Measurements from ENCODE around the gene KIF7.
A peak's percentile ranks its signal among the peaks of the same experiment; 100 is the strongest.
"Not testable (repeated sequence)": the region's sequence is repeated elsewhere in the genome, so short reads cannot be mapped to it uniquely, and the experiment has no call there.

Gene KIF7, protein sequence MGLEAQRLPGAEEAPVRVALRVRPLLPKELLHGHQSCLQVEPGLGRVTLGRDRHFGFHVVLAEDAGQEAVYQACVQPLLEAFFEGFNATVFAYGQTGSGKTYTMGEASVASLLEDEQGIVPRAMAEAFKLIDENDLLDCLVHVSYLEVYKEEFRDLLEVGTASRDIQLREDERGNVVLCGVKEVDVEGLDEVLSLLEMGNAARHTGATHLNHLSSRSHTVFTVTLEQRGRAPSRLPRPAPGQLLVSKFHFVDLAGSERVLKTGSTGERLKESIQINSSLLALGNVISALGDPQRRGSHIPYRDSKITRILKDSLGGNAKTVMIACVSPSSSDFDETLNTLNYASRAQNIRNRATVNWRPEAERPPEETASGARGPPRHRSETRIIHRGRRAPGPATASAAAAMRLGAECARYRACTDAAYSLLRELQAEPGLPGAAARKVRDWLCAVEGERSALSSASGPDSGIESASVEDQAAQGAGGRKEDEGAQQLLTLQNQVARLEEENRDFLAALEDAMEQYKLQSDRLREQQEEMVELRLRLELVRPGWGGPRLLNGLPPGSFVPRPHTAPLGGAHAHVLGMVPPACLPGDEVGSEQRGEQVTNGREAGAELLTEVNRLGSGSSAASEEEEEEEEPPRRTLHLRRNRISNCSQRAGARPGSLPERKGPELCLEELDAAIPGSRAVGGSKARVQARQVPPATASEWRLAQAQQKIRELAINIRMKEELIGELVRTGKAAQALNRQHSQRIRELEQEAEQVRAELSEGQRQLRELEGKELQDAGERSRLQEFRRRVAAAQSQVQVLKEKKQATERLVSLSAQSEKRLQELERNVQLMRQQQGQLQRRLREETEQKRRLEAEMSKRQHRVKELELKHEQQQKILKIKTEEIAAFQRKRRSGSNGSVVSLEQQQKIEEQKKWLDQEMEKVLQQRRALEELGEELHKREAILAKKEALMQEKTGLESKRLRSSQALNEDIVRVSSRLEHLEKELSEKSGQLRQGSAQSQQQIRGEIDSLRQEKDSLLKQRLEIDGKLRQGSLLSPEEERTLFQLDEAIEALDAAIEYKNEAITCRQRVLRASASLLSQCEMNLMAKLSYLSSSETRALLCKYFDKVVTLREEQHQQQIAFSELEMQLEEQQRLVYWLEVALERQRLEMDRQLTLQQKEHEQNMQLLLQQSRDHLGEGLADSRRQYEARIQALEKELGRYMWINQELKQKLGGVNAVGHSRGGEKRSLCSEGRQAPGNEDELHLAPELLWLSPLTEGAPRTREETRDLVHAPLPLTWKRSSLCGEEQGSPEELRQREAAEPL (N-terminal part only)

DNA sequence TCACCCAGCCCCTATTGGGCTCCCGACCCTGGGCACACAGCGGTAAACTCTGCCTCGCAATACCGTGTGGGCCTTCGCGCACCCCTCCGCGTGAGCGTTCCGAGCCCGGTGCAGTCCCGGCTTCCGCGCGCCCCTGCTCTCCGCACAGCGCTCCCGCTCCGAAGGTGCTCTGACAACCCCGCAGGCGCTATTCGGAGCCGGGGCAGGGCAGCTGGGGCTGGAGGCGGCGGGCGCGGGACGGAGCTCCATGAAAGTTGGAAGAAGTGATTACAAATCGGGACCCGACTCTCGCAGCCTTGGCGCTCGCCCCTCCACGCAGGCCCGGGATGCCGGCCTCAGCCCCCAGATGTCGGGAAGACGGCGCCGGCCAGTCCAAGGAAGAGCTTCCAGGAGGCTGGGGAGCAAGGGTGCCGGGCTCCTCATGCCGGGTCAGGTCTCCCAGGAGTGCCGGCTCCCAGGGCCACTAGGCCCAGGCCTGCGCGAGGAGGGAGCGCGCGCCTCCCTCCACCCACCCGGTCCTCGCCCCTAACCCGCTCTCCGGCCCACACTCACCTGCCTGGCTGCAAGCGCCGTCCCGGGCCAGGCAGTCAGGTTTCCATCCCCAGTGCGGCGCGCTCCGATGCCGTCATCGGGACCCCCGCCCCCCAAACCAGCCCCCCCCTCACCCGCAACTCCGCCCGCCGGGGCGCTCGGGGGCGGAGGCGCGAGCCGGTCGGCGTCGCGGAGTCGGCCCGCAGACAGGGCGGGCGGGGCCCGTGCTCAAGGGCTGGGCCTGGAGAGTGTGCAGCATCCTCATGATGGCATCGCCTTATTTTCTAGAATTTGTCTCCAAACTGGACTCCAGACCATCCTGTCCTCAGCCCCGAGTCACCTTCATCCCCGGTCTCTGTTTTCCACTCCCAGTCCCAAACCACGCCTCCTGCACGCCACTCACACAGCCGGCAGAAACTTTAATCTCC, at the start of gene KIF7:
TSS of gene KIF7 (minus strand) at position 621 of the 959 bp plus-strand sequence. CDS start 2,537 bp downstream, outside the sequence.
- no peak for DNase-seq (ENCODE audit: low read depth in 3 of 3, low spot score in 1 of 3)

DNA sequence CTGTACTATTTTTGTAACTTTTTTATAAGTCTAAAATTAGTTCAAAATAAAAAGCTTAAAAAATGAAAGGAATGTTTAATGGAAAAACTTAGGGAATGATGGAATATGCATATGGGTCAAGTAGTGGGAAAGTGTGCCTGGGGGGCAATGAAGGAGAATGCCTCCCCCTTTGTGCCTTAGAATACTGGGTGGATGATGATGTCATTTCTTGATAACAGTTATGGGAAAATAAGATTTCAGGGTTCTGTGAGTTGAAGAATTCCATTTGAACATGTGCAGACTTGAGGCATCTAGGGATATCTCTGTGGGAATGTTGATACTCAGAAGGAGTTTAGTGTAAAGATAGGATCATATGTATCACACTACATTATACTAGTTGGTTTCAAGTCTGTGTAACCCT, 49.1 kb upstream of the KIF7 start:
- no peak for DNase-seq (ENCODE audit: low read depth in 3 of 3, low spot score in 1 of 3)

DNA sequence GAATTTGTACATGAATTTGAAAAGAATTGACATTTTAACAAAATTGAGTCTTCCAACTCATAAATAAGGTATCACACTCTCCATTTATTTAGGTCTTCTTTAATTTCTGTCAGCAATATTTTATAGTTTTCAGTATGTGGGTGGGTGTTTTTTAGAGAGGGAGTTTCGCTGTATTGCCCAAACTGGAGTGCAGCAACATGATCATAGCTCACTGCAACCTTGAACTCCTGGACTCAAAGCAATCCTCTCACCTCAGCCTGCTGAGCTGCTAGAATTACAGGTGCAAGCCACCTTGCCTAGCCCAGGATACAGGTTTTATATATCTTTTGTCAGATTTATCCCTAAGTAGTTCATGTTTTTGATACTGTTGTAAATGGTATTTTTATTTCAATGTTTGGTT, 39.9 kb upstream of the KIF7 start:
- DNase-seq (ENCODE audit: low read depth in 3 of 3, low spot score in 1 of 3): no peak

- DNase-seq (ENCODE audit: low read depth in 3 of 3, low spot score in 1 of 3): no peak
These were observed 38.4 kb upstream of the KIF7 start for GRCh38 chr15:89693696-89694095.

- no peak for DNase-seq (ENCODE audit: low read depth in 3 of 3, low spot score in 1 of 3)
These were observed 37.8 kb upstream of the KIF7 start for GRCh38 chr15:89693091-89693490.

GRCh38 chr15:89690276-89691218, 35.3 kb upstream of the KIF7 start, which contains the start of the genes PEX11A and WDR93:
PEX11A (minus strand) TSS chr15:89690754; CDS start chr15:89690632, 122 bp downstream.
WDR93 (plus strand) TSS chr15:89690811; CDS start chr15:89701747, 10,936 bp downstream.
- peak; percentile 40 to 66 (median 54) for DNase-seq (ENCODE audit: low read depth in 3 of 3, low spot score in 1 of 3)

- DNase-seq (ENCODE audit: low read depth in 3 of 3, low spot score in 1 of 3): not testable (repeated sequence)
These were observed 34.6 kb upstream of the KIF7 start for GRCh38 chr15:89689930-89690275.

GRCh38 chr15:89686522-89686921, 31.3 kb upstream of the KIF7 start:
- DNase-seq (ENCODE audit: low read depth in 3 of 3, low spot score in 1 of 3): no peak

DNA sequence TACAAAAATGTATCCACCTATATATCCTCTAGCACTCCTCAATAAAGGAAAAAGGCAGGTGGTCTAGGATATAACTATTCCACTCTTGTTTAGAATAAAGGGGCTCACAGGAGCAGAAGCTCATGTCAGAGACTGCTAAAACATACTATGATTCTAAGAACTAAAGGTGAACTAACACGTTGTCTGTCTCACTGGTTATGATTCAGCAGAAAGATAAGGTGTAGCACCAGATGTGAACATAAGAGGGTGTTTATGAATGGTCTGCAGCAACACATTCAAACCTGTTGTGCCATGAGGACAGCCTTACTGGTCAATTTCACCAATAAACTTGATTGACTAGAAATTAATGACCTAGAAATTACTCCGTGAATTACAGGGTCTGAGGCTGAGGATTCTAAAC, 30.7 kb upstream of the KIF7 start:
- DNase-seq (ENCODE audit: low read depth in 3 of 3, low spot score in 1 of 3): no peak

GRCh38 chr15:89681146-89681545, 25.9 kb upstream of the KIF7 start:
- no peak for DNase-seq (ENCODE audit: low read depth in 3 of 3, low spot score in 1 of 3)

DNA sequence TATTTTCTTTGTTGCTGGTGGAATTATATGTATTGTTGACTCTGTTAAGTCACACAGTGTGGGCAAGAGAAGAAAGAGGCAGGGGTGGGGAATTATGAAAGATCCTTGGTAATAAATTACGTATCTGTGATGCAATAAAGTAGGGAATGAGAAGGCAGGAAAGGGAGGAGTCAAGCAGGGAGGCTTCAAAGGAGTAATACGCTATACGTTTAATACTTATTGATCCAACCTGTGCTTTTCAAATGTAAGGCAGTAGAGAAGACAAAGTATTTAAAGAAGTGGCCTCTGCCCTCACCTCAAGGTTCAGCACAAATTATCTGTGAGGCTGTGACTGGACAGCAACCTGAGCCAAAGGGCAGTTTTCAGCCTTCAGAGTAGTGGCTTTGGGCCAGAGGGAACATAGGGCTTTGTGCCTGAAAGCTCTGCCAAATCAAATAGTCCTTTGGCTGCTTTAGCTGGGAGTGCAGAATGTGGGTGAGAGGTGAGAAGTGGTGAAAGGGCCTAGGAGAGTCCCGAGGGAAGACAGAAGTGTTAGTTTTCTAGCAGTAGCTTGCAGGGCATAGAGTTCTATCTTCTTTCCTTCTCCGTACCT, 25.1 kb upstream of the KIF7 start:
- DNase-seq (ENCODE audit: low read depth in 3 of 3, low spot score in 1 of 3): no peak

- DNase-seq (ENCODE audit: low read depth in 3 of 3, low spot score in 1 of 3): no peak
These were observed 23.9 kb upstream of the KIF7 start, which contains the start of gene PLIN1 for GRCh38 chr15:89679212-89679611. PLIN1 (minus strand) TSS chr15:89679367; CDS start chr15:89677489, 1,878 bp downstream.

GRCh38 chr15:89677381-89677780, 22.1 kb upstream of the KIF7 start:
- DNase-seq (ENCODE audit: low read depth in 3 of 3, low spot score in 1 of 3): no peak

DNA sequence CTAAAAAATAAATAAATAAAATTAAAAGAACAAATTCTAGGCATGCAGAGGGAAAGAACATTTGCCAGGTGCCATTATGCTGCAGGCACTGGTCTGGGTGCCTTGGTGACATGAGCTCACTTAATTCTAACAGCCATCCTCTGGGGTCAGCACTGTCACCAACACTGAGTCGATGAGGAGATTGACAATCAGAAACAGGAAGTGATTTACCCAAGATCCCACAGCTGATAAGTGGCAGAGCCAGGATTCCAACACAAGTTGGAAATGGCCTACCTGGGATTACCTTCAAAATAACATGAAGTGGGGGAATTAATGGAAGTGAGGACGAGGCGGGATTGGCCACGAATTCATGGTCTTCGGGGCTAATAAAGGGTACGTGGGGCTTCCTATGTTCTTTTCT, 20.3 kb upstream of the KIF7 start:
- no peak for DNase-seq (ENCODE audit: low read depth in 3 of 3, low spot score in 1 of 3)

- no peak for DNase-seq (ENCODE audit: low read depth in 3 of 3, low spot score in 1 of 3)
These were observed 19.3 kb upstream of the KIF7 start for GRCh38 chr15:89674526-89674925.

DNA sequence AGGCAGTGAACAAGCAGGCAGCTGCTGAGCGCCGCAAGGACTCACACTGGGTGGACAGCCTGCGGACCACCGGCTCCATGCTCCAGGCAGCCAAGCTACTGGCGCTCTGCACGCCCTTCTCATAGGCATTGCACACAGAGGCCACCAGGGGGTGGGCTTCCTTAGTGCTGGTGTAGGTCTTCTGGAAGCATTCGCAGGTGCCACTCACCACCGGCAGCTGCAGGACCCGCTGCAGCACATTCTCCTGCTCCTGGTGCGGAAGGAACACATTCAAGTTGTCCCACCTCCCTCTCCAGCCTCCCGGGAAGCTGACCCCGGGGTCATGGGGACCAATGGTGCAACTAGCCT, 17.9 kb upstream of the KIF7 start:
- no peak for DNase-seq (ENCODE audit: low read depth in 3 of 3, low spot score in 1 of 3)

GRCh38 chr15:89672221-89673164, 17.2 kb upstream of the KIF7 start:
- DNase-seq (ENCODE audit: low read depth in 3 of 3, low spot score in 1 of 3): no peak

Data from stimulated activated CD4-positive, alpha-beta T cell treated with anti-CD3 and anti-CD28 coated beads, TNF-alpha, amount 100 ng/mL, for 1 hour (primary cell).